Mucosa of rectum (tissue), 2 donors: ENCODE results near the gene MTMR11.
"Not testable (repeated sequence)": the region's sequence is repeated elsewhere in the genome, so short reads cannot be mapped to it uniquely, and the experiment has no call there.

ENCODE experiments used
- H3K27ac ChIP-seq, 2 donors: one replicate each; pipeline ENCODE4 v1.7.0; 2013; ENCODE audit warnings: inconsistent platforms in 2 of 2, low read depth in 2 of 2, low read length in 2 of 2
- H3K27me3 ChIP-seq, 2 donors: one replicate each; pipeline ENCODE4 v1.7.0; 2013; ENCODE audit warnings: low read length in 2 of 2; ENCODE audit not compliant: control insufficient read depth in 2 of 2, insufficient read depth in 2 of 2
- H3K36me3 ChIP-seq, 2 donors: one replicate each; pipeline ENCODE4 v1.7.0; 2013; ENCODE audit warnings: low read length in 2 of 2; ENCODE audit not compliant: control insufficient read depth in 2 of 2, insufficient read depth in 2 of 2
- H3K4me1 ChIP-seq, 2 donors: one replicate each; pipeline ENCODE4 v1.7.0; 2013; ENCODE audit warnings: low read length in 2 of 2, mild to moderate bottlenecking in 1 of 2; ENCODE audit not compliant: control insufficient read depth in 2 of 2, insufficient read depth in 2 of 2
- H3K4me3 ChIP-seq, 2 donors: one replicate each; pipeline ENCODE4 v1.7.0; 2013; ENCODE audit warnings: low read length in 2 of 2
- H3K9ac ChIP-seq, 2 donors: one replicate each; pipeline ENCODE4 v1.7.0; 2013; ENCODE audit warnings: low read length in 2 of 2, low read depth in 1 of 2, mild to moderate bottlenecking in 1 of 2
- H3K9me3 ChIP-seq, 2 donors: one replicate each; pipeline ENCODE4 v1.7.0; 2013; ENCODE audit warnings: low read length in 2 of 2; ENCODE audit not compliant: control insufficient read depth in 2 of 2
- donor health status: healthy.
- donor health status: Normal muscosa, but diverticular disease.

MTMR11 gene

GRCh38 chr1:149886396-149887195, 50.1 kb downstream of the MTMR11 start:
- no peaks in the 10 kb centered on the region for H3K9me3 ChIP-seq
- H3K4me1 ChIP-seq: peaks cover 15 to 23% of the 10 kb centered on the region in 2 donors
- no peaks in the 10 kb centered on the region for H3K36me3 ChIP-seq
- H3K9ac ChIP-seq: peak overlapping the region; percentile 98 to 99
- peak overlapping the region; percentile 94 to 97 for H3K4me3 ChIP-seq
- H3K27me3 ChIP-seq: no peaks in the 10 kb centered on the region
- H3K27ac ChIP-seq: peak overlapping the region; percentile 98 to 100

- H3K9ac ChIP-seq: peak overlapping the region; percentile 92 to 98
These were observed 50.6 kb downstream of the MTMR11 start for GRCh38 chr1:149886121-149886395.

DNA sequence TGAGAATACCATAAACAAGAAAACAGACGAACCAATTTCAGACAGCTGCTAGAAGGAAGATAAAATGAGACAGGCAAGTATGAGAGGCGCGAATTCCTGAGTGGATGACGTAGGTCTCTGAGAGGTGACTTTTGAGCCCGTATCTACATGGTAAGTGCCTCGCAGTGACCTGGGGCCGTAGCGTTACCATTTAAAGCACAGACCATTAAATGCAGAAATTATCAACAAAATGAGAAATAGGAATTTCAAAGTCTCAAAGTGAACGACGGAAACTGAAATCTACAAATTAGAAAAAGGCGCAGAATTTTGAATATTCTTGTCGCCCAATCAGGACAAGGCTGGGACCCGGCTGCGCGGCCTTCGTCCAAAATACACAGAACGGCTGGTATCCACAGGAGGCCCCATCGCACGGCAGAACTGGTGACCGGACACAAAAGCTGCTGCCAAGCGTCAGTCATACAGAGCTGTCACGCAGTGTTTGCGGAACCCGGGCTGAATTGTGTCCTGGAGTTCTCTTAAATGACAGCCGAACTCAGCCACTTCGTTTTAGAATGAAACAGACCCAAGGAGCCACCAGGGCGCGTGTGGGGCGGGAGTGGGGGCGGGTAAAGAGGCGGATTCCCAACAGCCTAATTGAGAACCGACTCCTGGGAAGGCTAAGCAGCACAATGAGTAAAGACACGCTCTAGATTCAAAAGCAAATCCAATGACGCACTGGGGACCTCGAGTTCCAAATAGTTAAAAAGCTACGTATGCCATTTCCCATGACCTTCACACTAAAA, 51.1 kb downstream of the MTMR11 start:
- peaks cover 15 to 23% of the 10 kb centered on the region in 2 donors for H3K4me1 ChIP-seq
- H3K27ac ChIP-seq: peak overlapping the region; percentile 98 to 100
- H3K9me3 ChIP-seq: no peaks in the 10 kb centered on the region
- H3K36me3 ChIP-seq: no peaks in the 10 kb centered on the region
- H3K27me3 ChIP-seq: no peaks in the 10 kb centered on the region
- H3K9ac ChIP-seq: peak overlapping the region; percentile 92 to 98
- H3K4me3 ChIP-seq: peak overlapping the region; percentile 69 to 94

More at GRCh38 chr1:149886121-149886395, 50.6 kb downstream of the MTMR11 start:
- Histone ChIP-seq H3K27ac (peak overlapping the region; percentile 98 to 100), H3K4me1 (peaks cover 15 to 23% of the 10 kb centered on the region in 2 donors), H3K4me3 (peak overlapping the region; percentile 69 to 94)
- H3K9me3 ChIP-seq, H3K27me3 ChIP-seq, H3K36me3 ChIP-seq: not testable (repeated sequence)

- Histone ChIP-seq H3K36me3 (no peaks in the 10 kb centered on the region), H3K9me3 (no peaks in the 10 kb centered on the region), H3K27ac (peak overlapping the region; percentile 98 to 100), H3K4me3 (peak overlapping the region; percentile 69 to 94), H3K9ac (peak overlapping the region; percentile 92 to 98), H3K27me3 (no peaks in the 10 kb centered on the region), H3K4me1 (peaks cover 15 to 23% of the 10 kb centered on the region in 2 donors)
These were observed 52.0 kb downstream of the MTMR11 start for GRCh38 chr1:149884433-149885338.

GRCh38 chr1:149883598-149884247, 53.0 kb downstream of the MTMR11 start:
- H3K36me3 ChIP-seq: no peaks in the 10 kb centered on the region
- H3K27ac ChIP-seq: no peak overlapping the region
- H3K4me3 ChIP-seq: peak overlapping the region in 1 of 2 donors; percentile 94

GRCh38 chr1:149881876-149882275, 54.8 kb downstream of the MTMR11 start:
- Histone ChIP-seq H3K9ac (no peak overlapping the region), H3K27me3 (no peaks in the 10 kb centered on the region), H3K4me1 (peaks cover 12 to 16% of the 10 kb centered on the region in 2 donors), H3K27ac (no peak overlapping the region), H3K36me3 (no peaks in the 10 kb centered on the region), H3K4me3 (no peak overlapping the region), H3K9me3 (no peaks in the 10 kb centered on the region)

More at GRCh38 chr1:149883598-149884247, 53.0 kb downstream of the MTMR11 start:
- Histone ChIP-seq H3K27me3 (no peaks in the 10 kb centered on the region), H3K4me1 (peaks cover 15 to 21% of the 10 kb centered on the region in 2 donors), H3K9me3 (no peaks in the 10 kb centered on the region), H3K9ac (no peak overlapping the region)

- Histone ChIP-seq H3K9ac (no peak overlapping the region), H3K4me3 (no peak overlapping the region), H3K9me3 (no peaks in the 10 kb centered on the region), H3K36me3 (no peaks in the 10 kb centered on the region), H3K4me1 (peaks cover 8% of the 10 kb centered on the region in 2 donors), H3K27ac (peak overlapping the region in 1 of 2 donors; percentile 16), H3K27me3 (no peaks in the 10 kb centered on the region)
These were observed 57.1 kb downstream of the MTMR11 start for GRCh38 chr1:149879556-149879955.
